HG03575 (cell line): ENCODE results near the gene ASIC3.

ENCODE experiments used
- ATAC-seq: cut with Tn5 transposase; IDR thresholded peaks from one replicate; pipeline ENCODE4 v1.9.1; 2021; ENCODE audit not compliant: unreplicated experiment, insufficient number of reproducible peaks, low FRiP score; ENCODE audit errors: extremely low read depth

The ASIC3 gene

DNA sequence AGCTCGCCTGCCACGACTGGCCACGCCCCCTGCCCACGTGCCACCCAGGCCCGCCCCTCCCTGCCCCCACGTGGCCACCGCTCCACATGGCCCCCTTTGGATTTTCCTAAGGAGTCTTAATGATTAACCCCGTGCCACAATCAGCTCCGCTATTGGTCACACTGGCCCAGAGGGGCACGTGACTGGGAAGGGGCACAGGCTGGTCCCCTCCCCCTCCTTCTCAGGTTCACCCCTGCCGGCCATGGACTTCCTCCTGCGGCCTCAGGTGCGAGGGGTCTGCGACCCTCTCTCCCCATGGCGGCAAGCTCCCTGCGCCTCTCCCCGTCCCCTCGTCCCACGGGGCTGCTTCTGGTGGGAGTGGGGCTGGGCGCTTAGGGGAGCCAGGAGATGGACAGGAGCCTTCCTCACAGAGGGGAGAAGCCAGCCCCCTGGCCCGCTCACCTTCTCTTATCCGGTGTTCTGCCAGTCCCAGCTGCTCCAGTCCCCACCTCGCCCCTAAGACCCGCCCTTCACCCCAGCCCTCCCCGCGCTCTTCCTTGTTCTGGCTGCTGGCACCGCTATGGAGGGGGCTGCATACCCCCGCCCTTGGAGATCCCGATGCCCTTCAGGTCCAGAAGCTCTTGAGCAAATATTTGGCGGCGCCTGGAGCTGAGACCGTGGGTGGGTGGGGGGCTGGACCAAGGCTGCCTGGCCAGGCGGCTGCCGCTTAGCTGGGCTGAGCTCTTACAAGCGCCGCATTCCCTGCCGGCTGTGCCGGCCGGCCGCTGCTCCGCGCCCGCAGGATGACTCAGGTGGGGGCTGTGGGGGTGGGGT lies 14.3 kb downstream of the ASIC3 start:
- no peak for ATAC-seq

DNA sequence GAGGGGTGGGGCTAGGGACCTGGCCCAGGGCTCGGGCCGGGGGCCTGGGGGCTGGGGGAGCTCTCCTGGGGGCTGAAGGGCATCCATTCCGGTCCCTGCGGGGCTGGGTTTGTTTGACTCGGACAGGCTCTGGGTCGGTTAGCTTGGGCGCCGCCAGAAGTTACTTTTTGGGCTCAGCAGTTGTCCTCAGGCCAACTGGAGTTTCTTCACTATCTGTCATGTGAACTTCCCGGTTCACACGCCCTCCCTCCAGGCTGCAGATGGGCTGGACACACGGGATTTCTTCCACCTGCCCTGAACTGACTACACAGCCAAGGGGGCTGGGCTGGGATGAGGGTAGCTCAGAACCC lies 14.9 kb downstream of the ASIC3 start:
- ATAC-seq: no peak

DNA sequence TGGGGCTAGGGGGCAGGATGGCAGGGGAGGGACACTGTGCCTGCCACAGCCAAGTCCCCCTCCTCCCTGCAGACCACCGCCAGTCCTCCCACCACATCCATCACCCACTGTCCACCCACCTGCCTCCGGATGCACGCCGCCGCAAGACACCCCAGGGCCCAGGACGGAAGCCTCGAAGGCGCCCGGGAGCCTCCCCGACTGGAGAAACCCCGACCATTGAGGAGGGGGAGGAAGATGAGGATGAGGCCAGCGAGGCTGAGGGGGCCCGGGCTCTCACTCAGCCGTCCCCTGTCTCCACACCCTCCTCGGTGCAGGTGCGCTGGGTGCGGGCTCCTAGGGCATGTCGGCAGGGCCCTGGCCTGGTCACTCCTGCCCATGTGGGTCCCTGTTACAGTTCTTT lies 16.1 kb downstream of the ASIC3 start:
- no peak for ATAC-seq

DNA sequence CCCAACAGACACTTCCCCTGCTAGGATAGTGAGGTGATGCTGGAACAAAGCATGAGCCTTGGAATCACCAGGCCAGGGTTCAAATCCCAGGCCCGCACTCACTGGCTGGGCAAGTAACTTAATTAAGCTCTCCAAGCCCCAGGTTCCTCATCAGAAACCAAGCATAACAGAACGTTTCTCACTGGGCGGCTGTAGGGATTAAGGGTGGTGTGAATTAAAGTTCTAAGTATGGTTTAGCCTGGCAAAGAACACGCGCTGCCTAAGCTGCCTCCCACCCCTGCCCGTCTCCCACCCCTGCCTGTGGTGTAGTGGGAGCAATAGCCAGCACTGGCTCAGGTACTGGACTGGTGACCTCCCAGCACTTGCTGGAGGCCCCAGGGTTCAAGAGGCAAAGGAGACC lies 16.7 kb downstream of the ASIC3 start:
- ATAC-seq: no peak

DNA sequence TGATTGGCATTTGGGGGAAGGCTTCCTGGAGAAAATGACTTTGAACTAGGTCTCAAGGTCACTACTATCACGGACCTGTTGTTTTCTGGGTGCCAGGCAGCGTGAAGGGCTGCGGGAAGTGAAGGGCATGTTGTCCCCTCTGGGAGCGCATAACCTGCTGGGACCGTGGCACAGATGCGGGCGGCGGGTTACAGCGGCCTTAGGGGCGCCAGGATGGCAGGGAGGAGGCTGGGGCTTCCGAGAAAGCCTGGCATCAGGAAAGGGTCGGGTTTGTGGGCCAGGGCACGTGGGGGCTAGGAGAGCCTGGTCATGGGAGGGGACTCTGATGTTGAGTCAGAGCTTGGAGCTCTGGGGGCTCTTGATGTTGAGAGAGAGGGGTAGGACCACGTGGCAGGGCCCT lies 17.2 kb downstream of the ASIC3 start:
- no peak for ATAC-seq

DNA sequence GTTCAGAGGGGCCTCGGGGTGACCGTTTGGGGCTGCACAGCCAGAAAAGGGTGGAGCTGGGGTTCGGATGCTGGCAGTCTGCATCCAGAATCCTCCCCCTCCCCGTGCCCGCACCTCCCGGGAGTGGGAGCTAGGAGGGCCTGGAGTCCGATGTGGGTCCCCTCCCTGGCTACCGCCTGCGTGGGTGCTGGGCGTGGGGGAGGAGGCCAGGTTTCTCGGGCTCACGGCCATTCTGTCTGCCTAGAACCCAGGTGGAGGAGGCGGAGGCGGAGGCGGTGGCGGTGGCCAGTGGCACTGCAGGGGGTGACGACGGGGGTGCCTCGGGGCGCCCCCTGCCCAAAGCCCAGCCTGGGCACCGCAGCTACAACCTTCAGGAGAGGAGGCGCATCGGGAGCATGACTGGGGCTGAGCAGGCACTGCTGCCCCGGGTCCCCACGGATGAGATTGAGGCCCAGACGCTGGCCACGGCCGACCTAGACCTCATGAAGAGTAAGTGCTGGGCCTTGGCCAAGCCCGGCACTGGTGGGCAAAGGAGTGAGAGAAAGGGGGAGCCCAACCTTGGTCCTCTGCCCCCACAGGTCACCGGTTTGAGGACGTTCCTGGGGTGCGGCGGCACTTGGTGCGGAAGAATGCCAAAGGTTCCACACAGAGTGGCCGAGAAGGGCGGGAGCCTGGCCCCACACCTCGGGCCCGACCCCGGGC lies 18.1 kb downstream of the ASIC3 start:
- no peak for ATAC-seq

DNA sequence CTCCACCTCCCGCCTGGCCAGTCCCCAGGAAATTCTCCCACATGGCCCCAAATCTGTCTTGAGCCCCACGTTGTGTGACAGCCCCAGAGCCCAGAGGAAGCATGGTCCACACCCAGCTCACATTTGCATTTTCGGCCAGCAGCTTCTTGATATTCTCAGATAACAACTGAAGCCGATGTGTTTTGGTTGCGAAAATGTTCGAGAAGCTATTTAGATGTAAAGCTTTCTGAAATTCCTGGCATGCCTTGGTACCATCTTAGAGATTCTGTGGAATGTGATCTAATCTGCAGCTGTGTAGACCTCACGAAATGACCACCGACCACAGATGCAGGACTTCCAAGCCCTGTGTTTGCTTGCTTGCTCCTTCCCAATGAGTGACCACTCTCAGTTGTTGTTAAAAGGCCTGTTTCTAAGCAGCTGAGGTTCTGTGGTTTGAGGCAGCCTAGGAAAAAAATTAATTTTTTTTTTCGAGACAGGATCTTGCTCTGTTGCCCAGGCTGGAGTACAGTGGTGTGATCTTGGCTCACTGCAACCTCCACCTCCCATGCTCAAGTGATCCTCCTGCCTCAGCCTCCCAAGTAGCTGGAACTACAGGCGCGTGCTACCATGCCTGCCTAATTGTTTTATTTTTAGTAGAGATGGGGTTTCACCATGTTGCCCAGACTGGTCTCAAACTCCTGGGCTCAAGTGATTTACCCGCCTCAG lies 19.9 kb downstream of the ASIC3 start:
- no peak for ATAC-seq

DNA sequence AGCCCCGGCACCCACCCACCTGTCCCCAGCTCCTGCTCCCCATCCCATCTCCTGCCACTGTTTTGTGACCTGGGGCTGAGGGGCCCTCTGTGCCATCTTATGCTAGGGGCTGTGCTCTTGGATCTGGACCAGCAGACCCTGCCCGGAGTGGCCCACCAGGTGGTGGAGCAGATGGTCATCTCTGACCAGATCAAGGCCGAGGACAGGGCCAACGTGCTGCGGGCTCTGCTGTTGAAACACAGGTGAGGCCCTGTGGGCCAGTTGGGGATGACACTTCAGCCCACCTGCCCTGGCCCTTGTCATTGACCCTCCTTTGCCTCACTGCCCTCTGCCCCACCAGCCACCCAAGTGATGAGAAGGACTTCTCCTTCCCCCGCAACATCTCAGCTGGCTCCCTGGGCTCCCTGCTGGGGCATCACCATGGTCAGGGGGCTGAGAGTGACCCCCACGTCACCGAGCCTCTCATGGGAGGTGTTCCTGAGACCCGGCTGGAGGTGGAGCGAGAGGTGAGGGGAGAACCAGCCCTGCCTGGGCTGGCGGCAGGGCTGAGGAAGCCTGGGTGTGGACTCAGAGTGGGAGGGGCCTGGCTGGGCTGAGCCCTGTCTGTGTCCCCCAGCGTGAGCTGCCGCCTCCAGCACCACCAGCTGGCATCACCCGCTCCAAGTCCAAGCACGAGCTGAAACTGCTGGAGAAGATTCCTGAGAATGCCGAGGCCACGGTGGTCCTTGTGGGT lies 21.7 kb downstream of the ASIC3 start:
- no peak for ATAC-seq

DNA sequence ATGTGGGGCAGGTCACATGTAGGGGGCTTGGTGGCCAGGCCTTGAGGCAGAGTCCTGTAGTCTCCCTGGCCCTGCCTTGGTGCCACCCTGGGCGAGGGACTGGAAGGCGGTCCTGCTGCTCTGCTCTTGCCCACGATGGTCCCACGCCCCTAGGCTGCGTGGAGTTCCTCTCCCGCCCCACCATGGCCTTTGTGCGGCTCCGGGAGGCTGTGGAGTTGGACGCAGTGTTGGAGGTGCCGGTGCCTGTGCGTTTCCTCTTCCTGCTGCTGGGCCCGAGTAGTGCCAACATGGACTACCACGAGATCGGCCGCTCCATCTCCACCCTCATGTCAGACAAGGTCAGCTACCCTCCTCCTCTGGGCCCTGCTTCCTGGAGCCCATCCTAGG lies 22.2 kb downstream of the ASIC3 start:
- no peak for ATAC-seq

DNA sequence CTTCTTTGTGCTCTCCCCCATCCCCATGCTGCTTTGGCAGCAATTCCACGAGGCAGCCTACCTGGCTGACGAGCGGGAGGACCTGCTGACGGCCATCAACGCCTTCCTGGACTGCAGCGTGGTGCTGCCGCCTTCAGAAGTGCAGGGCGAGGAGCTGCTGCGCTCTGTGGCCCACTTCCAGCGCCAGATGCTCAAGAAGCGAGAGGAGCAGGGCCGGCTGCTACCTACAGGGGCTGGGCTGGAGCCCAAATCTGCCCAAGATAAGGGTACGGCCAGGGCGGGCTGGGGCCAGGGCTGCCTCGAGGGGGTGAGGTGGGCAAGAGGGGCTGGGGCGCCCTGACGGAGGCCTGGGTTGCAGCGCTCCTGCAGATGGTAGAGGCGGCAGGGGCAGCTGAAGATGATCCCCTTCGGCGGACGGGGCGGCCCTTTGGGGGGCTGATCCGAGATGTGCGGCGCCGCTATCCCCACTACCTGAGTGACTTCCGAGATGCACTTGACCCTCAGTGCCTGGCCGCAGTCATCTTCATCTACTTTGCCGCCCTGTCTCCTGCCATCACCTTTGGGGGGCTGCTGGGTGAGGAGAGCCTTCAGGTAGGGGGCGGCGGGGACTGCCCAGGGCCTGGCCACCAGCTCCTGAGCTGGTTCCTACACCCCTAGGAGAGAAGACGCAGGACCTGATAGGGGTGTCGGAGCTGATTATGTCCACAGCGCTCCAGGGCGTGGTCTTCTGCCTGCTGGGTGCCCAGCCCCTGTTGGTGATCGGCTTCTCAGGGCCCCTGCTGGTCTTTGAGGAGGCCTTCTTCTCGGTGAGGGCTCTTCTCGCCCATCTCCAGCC lies 22.9 kb downstream of the ASIC3 start:
- ATAC-seq: no peak

DNA sequence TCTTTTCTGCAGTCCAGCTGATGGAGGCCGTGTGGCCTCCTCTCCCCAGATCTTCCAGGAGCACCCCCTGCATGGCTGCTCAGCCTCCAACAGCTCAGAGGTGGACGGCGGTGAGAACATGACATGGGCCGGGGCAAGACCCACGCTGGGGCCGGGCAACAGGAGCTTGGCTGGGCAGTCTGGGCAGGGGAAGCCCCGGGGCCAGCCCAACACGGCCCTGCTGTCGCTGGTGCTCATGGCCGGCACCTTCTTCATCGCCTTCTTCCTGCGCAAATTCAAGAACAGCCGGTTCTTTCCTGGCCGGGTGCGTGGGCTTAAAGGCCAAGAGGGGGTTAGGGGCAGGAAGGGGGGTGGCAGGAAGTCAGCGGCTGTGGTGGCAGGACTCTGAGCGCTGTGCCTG lies 25.7 kb downstream of the ASIC3 start:
- ATAC-seq: no peak

DNA sequence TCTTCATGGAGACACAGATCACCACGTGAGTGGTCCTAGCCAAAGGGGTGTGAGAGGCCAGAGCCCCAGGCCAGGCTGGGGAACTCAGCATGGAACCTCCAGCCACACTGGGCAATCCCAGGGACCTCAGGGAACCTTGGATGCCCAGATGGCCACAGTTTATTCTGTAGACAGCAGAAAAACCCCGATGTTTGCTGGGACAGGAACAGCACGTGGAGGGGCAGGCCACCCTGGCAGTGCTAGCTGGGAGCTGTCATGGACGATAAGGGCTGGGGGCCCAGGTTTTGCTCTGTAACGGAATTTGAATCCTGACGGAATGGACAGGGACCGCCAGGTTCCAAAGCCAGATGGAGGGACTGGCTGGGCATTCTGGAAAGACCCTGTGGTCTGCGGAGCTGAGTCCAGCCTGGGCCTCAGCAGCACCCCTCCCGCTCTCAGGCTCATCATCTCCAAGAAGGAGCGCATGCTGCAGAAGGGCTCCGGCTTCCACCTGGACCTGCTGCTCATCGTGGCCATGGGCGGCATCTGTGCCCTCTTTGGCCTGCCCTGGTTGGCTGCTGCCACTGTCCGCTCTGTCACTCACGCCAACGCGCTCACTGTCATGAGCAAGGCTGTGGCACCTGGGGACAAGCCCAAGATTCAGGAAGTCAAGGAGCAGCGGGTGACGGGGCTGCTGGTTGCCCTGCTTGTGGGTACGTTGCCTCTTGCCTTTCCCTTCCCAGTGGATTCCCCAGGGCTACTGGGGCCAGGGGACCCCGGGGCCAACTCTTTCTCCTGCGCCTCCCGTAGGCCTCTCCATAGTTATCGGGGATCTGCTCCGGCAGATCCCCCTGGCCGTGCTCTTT lies 26.7 kb downstream of the ASIC3 start:
- ATAC-seq: no peak

DNA sequence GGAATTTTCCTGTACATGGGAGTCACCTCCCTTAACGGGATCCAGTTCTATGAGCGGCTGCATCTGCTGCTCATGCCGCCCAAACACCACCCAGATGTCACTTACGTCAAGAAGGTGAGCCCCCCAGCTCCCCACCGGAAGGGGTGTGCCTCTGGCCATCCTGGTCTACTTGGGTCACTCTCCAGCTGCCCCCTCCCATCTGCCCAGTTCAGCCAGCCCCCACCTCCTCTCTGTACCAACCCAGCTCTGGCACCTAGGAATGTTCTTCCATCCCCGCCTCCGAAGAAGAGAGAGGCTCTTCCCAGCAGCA lies 27.3 kb downstream of the ASIC3 start:
- no peak for ATAC-seq

DNA sequence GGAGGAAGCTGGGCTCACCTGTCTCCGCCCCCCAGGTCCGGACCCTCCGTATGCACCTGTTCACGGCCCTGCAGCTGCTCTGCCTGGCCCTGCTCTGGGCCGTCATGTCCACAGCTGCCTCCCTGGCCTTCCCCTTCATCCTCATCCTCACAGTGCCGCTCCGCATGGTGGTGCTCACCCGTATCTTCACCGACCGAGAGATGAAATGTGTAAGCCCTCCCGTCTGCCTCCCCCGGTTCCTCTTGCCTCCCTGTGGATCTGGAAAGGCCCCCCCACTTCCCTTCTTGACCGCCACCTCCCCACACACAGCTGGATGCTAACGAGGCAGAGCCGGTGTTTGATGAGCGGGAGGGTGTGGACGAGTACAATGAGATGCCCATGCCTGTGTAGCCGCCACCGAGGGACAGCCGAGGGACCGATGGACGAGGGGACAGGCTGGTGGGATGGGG lies 27.7 kb downstream of the ASIC3 start:
- no peak for ATAC-seq

DNA sequence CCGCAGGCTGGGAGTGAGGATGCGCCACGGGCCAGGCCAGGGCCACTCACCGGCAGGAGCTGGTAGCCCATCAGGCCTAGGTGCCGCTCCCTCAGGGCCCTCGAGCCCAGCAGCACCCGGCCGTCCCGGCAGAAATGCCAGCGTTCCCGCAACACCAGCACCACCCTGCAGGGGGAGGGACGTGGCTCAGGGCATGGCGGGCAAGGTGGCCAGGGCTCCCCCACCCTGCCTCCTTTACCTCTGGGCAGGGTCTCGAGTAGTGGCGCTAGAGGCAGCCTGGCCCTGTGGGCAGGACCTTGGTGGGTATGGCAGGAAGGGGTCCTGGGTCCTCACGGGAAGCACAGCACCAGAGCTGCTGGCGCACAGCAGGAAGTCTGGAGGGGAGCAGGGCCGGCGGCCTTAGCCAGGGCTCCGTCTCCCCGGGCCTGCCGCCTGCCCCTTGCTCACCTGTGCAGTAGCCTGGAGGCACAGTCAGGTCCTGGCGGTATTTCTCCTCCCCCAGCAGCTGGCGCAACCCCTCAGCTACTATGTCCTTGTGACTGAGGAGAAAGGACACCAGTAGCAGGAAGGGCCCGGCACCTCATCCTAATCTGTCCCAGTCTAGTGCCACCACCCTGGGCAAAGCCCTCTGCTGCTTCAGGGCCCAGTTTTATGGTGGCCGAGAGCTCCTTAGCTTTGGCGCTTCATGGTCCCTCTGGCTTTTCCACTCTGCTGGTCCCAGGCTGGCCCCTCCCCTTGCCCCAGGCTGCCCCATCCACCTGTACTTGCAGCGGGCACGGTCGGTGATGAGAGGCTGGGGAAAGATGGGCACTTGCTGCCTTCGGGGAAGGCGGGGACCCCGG lies 28.8 kb downstream of the ASIC3 start:
- ATAC-seq: no peak

DNA sequence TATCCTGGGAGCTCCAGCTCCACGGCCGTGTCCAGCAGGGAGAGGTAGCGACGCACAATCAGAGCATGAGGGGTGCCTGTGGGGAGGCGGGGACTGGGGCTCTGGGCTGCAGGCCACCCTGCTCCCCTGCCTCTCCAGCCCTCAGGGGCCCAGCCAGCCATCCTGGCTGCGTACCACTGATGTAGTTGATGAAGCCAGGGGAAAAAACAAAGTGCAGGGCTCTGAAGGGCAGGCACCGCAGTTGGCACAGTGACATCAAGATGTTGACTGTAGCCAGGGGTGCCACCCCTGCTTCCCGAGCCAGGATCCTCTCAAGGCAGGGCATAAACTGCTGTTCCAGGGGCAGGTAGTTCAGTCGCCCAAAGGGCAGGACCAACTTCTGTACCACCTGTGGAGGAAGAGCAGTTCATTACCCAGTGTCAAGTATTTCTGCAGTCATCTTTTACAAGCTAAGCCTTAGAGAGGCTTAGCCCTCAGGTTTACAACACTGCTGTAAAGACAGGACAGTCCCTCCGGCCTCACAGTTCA lies 29.4 kb downstream of the ASIC3 start:
- no peak for ATAC-seq
